Ammon's horn (tissue), 1 donor: ENCODE data around the gene SYNPO2.

ENCODE experiments used
- DNase-seq: peaks from one replicate; pipeline ENCODE4 v3.0.0-alpha.2; 2016; ENCODE audit warnings: low spot score

The SYNPO2 gene

GRCh38 chr4:119110121-119110520 is 221.5 kb downstream of the SYNPO2 start:
- DNase-seq: no peak
